GM21717 (cell line): ENCODE results near the gene SIPA1.

ENCODE experiments used
- ATAC-seq: cut with Tn5 transposase; IDR thresholded peaks from one replicate; pipeline ENCODE4 v1.9.1; 2021; ENCODE audit warnings: mild to moderate bottlenecking, moderate library complexity; ENCODE audit not compliant: unreplicated experiment

SIPA1 gene

GRCh38 chr11:65642014-65642671 lies 4.2 kb downstream of the SIPA1 start:
- ATAC-seq, result no peak

- no peak for ATAC-seq
Measured at GRCh38 chr11:65643971-65644370, 6.1 kb downstream of the SIPA1 start.

DNA sequence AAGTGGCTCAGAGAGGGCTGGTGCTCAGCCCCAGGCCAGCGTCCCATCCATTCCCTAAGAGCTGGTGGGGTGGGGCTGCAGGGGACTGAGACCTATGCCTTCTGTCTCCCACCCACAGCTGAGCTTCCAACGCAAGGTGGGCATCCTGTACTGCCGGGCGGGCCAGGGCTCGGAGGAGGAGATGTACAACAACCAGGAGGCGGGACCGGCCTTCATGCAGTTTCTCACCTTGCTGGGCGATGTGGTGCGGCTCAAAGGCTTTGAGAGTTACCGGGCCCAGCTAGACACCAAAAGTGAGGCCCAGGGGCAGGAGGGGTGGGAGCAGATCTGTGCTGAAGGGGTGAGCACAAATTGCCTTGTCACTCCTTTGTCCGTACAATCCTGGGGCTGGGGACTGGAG lies 6.9 kb downstream of the SIPA1 start:
- no peak for ATAC-seq

DNA sequence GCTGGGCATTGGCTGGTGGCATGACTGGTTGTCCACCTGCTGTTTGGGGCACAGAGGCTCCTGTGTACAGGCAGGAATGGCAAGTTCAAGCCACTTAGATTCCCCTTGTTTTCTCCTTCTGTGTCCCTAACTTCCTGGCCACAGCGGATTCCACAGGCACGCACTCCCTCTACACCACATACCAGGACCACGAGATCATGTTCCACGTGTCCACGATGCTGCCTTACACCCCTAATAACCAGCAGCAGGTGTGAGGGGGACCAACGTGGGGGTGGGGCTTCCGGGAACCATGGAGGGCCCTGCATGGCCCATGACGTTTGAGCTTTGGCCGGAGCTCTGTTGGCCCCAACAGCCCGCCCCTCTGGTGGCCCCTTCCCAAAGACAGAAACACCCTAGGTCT lies 7.8 kb downstream of the SIPA1 start:
- no peak for ATAC-seq

DNA sequence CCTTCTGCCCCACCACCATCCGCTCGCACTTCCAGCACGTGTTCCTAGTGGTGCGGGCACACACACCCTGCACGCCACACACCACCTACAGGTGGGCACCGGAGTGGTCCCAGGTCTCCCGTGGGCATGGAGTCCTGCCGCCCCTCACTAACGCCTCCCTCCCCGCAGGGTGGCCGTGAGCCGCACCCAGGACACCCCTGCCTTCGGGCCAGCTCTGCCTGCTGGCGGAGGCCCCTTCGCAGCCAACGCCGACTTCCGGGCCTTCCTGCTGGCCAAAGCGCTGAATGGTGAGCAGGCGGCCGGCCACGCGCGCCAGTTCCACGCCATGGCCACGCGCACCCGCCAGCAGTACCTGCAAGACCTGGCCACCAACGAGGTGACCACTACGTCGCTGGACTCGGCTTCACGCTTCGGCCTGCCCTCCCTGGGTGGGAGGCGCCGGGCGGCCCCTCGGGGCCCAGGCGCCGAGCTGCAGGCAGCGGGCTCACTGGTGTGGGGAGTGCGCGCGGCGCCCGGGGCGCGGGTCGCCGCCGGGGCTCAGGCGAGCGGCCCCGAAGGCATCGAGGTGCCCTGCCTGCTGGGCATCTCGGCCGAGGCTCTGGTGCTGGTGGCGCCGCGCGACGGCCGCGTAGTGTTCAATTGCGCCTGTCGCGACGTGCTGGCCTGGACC lies 8.5 kb downstream of the SIPA1 start:
- no peak for ATAC-seq

DNA sequence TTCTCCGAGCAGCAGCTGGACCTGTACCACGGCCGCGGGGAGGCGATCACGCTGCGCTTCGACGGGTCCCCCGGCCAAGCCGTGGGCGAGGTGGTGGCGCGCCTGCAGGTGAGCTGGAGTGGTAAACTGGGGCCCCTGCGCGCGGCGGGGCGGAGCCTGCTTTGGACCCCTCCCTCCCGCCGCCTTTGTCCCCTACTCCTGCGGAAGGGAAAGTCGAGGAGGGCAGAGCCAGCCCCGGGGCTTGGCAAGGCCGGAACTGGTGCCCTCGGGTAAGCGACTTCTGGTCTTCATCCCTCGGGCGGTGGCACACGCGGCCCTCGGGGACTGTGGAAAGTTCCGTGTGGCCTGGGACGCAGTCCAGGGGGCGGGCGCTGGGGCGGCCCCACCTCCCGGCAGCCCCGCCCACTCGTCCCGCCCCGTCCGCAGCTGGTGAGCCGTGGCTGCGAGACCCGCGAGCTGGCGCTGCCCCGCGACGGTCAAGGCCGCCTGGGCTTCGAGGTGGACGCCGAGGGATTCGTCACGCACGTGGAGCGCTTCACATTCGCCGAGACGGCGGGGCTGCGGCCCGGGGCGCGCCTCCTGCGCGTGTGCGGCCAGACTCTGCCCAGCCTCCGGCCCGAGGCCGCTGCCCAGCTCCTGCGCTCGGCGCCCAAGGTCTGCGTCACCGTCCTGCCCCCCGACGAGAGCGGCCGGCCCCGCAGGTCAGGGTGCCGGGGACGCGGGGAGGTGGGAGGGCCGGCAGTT lies 9.2 kb downstream of the SIPA1 start:
- no peak for ATAC-seq

- no peak for ATAC-seq
Measured at GRCh38 chr11:65648997-65649493, 11.1 kb downstream of the SIPA1 start.

DNA sequence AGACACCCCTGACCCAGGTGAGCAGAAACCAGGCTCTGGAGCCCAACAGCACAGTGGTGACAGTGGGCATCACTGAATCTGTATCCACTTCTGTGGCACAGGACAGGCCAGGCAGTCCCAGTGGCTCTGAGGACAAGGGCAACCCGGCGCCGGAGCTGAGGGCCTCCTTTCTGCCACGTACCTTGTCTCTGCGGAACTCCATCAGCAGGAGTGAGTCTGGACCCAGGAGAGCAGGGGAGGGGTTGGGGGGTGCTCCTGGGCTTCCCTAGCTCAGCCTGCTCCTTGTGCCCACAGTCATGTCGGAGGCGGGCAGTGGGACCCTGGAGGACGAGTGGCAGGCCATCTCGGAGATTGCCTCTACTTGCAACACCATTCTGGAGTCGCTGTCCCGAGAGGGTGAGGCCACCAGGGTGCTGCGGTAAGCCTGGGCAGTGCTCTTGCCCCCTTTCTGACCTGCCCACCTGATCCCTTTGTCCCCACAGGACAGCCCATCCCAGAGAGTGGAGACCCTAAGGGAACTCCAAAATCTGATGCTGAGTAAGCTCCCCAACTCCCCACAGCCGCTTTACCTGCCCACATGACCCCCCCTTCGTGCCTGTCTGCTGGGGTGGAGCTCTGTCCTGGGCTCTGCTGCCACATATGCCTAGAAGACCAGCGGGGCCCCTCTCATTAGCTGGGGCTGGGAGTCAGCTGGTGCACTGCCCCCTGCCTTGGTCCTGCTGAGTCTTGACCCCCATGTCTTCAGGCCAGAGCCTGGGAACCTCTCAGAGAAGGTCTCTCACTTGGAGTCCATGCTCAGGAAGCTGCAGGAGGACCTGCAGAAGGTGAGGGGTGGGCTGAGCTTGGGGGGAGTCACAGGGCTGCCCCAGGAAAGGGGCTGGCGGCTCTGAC lies 12.0 kb downstream of the SIPA1 start:
- no peak for ATAC-seq

DNA sequence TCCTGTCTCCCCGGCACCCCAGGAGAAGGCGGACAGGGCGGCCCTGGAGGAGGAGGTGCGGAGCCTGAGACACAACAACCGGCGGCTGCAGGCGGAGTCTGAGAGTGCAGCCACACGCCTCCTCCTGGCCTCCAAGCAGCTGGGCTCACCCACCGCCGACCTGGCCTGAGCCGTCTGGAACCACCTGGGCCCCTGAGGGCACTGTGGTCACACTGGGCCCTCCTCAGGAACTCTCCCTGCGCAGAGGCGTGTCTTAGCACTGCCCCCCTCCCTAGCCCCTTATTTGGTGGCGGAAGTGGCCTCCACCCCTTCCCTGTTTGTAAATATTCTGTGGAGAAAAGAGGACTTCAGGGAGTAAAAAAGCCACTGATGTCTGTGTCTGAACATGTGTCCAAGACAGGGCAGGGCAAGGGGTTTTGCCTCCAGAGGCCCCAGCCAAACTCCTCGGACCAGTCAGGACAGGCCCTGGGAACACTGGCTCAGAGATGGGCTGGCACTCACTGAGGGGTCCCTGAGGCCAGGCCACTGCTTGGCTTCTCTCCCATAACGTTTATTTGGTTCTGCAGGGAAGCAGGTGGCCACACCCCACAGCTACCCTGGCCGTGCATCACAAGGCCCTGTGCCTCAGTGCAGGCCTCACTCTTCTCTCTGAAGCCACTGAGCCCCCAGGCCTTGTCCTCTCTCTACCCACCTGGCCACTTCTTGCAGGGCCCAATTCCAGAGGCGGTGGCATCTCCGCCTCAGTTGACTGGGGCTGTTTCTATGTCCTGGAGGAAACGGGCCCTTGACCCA lies 12.8 kb downstream of the SIPA1 start:
- no peak for ATAC-seq

DNA sequence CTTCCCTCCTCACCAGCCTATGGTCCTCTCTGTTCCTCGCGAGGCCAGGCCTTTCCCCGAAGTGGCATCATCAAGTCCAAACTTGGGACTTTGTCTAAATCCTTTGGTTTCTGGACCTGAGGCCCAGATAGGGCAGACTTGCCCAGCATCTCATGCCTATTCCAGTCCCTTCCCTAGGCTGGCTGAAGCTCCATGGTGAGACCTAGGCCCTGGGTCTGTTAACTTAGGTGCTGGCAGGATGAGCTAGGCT lies 13.4 kb downstream of the SIPA1 start:
- ATAC-seq, result no peak

DNA sequence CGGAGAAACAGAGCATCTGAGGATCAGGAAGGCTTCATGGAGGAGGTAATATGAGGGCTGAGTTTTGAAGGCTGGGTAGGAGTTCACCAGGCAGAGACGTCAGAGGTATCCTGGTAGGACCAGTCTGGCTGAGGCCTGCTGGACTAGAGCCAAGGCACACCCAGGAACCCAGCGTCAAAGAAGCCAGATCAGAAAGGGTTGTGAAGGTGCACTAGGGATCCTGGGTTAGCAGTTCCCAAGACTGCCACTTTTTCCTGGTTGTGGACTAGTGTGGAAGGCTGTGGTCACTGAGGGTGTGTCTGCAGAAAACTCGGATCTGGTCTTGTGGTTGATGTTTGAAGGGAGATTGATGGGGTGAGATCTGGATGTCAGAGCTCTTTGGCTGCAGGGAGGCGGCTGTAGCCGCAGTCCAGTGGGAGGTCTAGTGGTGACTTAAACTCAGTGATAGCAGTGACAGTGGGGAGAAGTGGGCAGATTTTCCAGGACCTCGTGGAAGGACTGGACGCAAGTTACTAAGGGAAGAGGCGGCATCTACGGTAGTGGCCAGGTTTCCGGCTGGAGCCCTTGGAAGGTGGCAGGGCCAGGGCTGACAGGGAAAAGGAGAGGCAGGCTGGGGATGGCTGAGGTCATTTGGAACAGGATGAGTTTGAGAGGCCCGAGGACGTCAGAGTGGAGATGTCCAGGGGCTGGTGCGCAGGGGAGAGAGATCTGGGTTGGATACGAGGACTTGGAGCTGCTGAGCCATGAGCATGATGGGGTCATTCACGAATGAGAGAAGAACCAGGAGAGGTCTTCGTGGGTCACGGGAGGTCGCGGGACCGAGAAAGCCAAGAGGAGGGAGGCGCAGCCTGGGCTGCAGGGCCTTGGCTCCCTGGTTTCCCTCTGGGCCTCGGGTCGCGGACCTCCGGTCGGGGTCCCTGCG lies 13.9 kb downstream of the SIPA1 start:
- no peak for ATAC-seq

GRCh38 chr11:65652511-65653228 lies 14.8 kb downstream of the SIPA1 start:
- peak; percentile 44 for ATAC-seq

- ATAC-seq, result no peak
Measured at GRCh38 chr11:65653229-65654225, 15.6 kb downstream of the SIPA1 start.

DNA sequence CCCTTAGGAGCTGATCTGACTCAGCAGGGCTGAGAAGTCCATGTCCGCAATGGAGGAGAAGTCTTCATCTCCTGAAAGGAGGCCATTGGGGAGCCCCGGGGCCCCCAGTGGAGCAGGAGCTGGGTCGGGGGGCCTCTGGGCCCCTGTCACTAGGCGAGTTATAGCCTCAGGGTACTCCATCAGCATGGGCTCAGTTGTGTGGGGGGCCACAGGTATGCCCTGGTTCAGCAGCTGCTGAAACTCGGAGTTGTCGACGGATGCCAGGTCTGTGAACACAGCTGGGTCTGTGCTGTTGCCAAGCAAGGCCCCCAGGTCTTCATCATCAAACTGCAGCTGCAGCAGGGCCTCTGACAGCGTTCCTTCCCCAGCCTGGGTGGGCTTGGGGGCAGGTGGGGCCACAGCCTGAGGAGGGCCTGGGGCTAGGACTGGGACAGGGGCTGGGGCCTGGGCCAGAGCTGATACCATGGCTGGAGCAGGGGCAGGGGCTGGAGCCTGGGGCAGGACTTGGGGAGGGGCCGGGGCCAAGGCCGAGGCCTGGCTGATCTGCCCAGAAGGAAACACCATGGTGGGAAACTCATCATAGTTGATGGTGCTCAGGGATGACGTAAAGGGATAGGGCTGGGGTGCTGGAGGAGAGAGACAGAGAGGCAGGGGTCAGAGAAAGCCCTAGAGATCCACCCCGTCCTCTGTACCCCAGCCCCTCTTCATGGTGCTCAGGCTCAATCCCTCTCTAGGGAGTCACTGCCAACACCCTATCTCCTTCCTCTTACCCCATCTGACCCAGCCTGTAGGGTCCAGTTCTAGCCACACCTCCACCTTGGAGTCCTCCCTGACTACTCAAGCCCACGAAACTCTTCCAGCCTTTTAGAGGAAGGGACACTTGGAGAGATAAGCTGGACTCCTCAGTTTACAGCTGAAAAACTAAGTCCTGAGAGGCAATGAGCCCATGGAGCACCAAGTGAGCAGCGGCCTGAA lies 16.8 kb downstream of the SIPA1 start:
- no peak for ATAC-seq

GRCh38 chr11:65655570-65656332 lies 17.9 kb downstream of the SIPA1 start:
- no peak for ATAC-seq

- ATAC-seq, result no peak
Measured at GRCh38 chr11:65657426-65657825, 19.5 kb downstream of the SIPA1 start.
